ENCODE results near the gene DOCK3. TPM values are rescaled to one million over a fixed set of nuclear protein-coding genes. Genes with fewer than 3 reads are reported as not detected.
"Not testable (repeated sequence)": the region's sequence is repeated elsewhere in the genome, so short reads cannot be mapped to it uniquely, and the experiment has no call there.

The DOCK3 gene
- total RNA-seq, 1 donor from 2014 or later: not detected

- DNase-seq (ENCODE audit: low read depth in 2 of 2): no peak
Measured at GRCh38 chr3:51355891-51356578, 681.3 kb downstream of the DOCK3 start.

- no peak for DNase-seq (ENCODE audit: low read depth in 2 of 2)
Measured at GRCh38 chr3:51357856-51358255, 683.1 kb downstream of the DOCK3 start.

- no peak for DNase-seq (ENCODE audit: low read depth in 2 of 2)
Measured at GRCh38 chr3:51358981-51359380, 684.3 kb downstream of the DOCK3 start.

DNA sequence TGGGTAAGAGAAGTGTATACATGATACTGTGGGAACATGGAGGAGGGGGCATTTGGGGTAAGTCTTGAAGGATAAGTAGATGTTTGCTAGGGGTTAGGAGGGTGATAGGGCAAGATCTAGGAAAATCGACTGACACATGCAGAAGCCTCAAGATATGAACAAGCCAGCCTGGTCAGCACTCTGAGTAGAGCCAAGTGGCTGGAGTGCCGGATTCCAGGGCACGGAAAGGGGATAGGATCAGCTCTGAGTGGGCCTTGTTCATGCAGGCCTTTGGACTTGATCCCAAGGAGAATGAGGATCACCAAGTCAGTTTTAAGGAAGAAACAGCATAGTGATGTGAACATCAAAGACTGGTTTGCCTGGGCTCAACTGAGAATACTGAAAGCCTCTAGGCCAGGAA, 686.1 kb downstream of the DOCK3 start:
- DNase-seq (ENCODE audit: low read depth in 2 of 2): no peak

- DNase-seq (ENCODE audit: low read depth in 2 of 2): no peak
Measured at GRCh38 chr3:51361746-51362145, 687.0 kb downstream of the DOCK3 start.

DNA sequence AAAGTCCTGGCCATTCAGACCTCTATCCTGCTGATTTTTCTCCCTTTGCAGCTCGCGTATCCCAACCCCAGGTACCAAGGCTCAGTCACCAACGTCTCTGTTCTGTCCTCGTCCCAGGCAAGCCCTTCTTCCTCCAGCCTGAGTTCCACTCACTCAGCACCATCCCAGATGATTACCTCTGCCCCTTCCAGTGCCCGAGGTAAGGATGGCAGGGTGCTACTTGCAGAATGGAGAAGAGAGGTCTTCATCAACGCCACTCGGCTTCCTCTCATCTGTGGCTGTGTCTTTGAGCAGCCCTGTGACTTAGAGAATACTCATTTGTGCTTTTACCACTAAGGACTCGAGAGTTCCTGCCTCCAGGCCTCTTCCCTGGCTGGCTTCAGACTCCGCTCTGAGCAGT, 687.7 kb downstream of the DOCK3 start:
- DNase-seq (ENCODE audit: low read depth in 2 of 2): no peak

- DNase-seq (ENCODE audit: low read depth in 2 of 2): not testable (repeated sequence)
Measured at GRCh38 chr3:51368276-51368675, 693.5 kb downstream of the DOCK3 start.

GRCh38 chr3:51371943-51372557, 697.3 kb downstream of the DOCK3 start:
- peak; percentile 78 to 83 for DNase-seq (ENCODE audit: low read depth in 2 of 2)

- DNase-seq (ENCODE audit: low read depth in 2 of 2): no peak
Measured at GRCh38 chr3:51373658-51374421, 699.1 kb downstream of the DOCK3 start.

GRCh38 chr3:51374456-51374855, 699.7 kb downstream of the DOCK3 start:
- no peak for DNase-seq (ENCODE audit: low read depth in 2 of 2)

DNA sequence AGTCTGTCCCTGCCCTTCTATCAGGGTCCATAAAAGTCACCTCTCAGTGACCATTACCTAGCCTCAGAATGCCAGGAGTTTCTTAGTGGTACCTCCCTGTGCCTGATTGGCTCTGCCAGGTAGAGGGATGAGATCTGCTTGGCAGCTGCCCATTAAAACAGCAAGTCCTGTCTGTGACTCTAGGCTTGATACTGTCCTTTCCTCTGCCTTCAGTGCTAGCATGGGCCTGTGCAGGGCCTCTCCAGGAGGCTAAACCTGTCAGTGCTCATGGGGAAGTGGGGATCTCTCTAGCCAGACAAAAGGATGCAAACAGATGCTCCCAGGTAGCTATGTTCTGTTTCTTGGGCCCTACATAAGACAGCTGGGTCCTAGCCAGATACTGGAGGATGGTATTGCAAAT, 700.4 kb downstream of the DOCK3 start:
- DNase-seq (ENCODE audit: low read depth in 2 of 2): no peak

DNA sequence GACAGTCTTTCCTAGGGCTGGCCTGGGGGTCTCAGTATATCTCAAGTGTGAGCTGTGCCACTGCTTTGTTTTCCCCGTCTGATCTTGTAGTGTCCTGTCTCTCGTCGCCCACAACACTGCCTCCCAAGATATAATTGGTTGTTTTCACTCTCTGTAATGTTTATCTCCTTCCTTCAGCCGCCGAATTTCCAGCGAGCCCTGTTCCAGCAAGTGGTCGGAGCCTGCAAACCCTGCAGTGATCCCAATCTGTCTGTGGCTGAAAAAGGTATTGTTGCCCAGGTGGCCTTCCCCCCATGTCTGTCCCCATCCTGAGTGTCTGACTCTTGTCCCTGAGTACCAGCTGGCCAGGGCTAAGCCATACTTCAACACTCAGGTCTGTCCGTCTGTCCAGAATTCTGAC, 700.8 kb downstream of the DOCK3 start:
- DNase-seq (ENCODE audit: low read depth in 2 of 2): no peak

- DNase-seq (ENCODE audit: low read depth in 2 of 2): no peak
Measured at GRCh38 chr3:51378065-51378464, 703.3 kb downstream of the DOCK3 start.

GRCh38 chr3:51378726-51379125, 704.0 kb downstream of the DOCK3 start:
- no peak for DNase-seq (ENCODE audit: low read depth in 2 of 2)

DNA sequence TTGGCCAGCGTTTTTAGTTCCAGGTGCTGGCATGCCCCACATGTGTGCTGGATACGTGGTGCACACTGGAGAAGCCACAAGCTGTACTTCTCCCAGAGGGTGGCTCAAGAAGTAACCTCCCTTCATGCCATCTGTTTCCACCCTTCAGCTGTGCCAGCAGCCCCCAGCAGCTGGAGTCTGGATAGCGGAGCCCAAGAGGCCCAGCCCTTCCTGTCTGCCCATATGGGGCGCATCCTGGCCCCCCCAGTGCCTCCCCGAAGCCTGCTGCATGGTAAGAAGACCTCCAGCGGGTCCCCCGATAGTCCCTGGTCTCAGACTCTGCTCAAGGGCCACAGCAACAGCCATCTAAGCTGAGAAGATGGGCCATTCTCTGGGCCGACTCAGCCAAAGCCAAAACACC, 704.6 kb downstream of the DOCK3 start:
- DNase-seq (ENCODE audit: low read depth in 2 of 2): no peak

GRCh38 chr3:51379746-51380455, 705.2 kb downstream of the DOCK3 start:
- no peak for DNase-seq (ENCODE audit: low read depth in 2 of 2)

DNA sequence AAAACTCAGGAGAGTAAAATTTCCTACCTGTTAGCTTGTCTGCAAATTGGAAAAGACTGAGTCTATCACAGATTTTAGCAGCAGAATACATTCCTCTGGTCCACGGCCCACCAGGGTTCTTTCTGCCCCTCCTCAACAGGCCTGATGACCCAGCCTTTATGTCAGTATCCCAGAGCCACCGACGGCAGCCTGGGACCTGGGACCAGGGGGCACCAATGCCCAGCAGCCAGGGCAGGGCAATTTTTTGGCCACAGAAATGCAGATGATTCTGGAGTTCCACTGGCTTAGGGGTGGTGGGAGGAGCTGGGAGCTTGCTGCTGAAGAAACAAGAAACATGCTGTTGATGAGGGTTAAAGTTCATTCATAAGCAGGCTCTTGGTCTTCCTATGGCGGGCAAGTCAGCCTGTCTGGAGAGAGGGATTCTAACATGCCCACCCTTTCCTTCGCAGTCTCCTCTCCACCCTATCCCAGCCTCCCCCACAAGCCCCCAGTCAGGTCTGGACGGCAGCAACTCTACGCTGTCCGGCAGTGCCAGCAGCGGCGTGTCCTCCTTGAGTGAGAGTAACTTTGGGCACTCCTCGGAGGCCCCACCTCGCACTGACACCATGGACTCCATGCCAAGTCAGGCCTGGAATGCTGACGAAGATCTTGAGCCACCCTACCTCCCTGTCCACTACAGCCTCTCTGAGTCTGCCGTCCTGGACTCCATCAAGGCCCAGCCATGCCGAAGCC, 706.0 kb downstream of the DOCK3 start:
- no peak for DNase-seq (ENCODE audit: low read depth in 2 of 2)

GRCh38 chr3:51381333-51381705, 706.6 kb downstream of the DOCK3 start:
- DNase-seq (ENCODE audit: low read depth in 2 of 2): no peak

DNA sequence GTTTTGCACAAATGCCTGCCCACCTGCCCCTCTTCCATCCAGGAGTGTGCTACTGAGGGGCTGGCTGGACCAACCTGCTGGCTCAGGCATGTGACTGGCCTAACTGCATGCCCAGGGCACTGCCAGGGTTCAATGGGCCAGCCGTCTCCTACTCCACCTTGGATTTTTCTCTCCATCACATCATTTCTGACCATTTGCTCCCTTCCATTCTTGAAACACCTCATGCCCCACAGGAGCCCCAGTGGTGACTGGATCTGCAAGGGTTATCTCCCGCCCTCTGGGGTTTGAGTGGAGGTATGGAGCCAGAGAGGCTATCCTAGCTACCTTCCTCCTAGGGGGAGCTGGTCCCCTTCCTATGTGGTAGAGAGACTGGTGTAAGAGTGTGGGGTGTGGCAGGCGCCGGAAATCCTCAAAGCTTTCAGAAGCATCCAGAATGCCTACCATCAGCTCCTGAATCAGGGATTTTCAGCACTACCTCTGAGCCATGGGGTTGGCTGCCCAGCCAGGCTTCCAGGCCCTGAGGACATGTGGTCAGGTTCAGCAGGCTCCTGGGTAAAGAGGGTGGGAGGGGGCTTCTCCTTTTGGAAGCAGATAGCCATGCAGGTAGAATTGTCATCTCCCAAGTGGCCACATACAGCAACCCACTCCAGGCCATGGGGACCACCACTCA, 707.5 kb downstream of the DOCK3 start:
- no peak for DNase-seq (ENCODE audit: low read depth in 2 of 2)

GRCh38 chr3:51382947-51383578, 708.3 kb downstream of the DOCK3 start:
- DNase-seq (ENCODE audit: low read depth in 2 of 2): no peak
